ENCODE data around the gene EIF4E1B.

Gene EIF4E1B

DNA sequence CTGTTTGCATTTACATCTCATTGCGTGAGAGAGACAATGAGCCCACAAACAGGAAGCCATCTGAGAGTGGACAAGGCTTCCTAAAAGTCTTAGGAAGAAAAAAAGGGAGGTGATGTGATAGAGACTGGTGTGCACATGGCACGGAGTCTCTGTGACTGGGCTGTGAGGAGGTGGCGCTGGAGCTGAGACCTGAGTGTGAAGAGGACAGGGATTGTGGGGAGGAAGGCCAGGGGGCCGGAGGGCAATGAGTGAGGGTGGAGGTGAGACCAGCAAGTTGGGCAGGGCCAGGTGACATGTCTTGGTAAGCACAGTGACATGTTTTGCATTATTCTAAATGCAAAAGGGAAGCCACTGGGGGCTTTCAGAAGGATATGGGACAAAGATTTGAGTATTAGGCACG, 61.9 kb downstream of the EIF4E1B start:
- no peak for ATAC-seq
- TF ChIP-seq TOX (CRISPR knock-in tag; IDR thresholded peaks at IDR 0.05; ENCODE audit: borderline replicate concordance): no peak
- TF ChIP-seq TCF4 (CRISPR knock-in tag; IDR thresholded peaks at IDR 0.05; ENCODE audit: borderline replicate concordance): no peak
- no peak for TF ChIP-seq SNAI2 (CRISPR knock-in tag; IDR thresholded peaks at IDR 0.05)
- no peak for TF ChIP-seq CREB5 (CRISPR knock-in tag; IDR thresholded peaks at IDR 0.05; ENCODE audit: low read depth)
- TF ChIP-seq ARNTL (CRISPR knock-in tag; IDR thresholded peaks at IDR 0.05; ENCODE audit: borderline replicate concordance, low read depth): no peak
- no peak for TF ChIP-seq ZNF70 (CRISPR knock-in tag; IDR thresholded peaks at IDR 0.05)
- TF ChIP-seq, protein P1, sequence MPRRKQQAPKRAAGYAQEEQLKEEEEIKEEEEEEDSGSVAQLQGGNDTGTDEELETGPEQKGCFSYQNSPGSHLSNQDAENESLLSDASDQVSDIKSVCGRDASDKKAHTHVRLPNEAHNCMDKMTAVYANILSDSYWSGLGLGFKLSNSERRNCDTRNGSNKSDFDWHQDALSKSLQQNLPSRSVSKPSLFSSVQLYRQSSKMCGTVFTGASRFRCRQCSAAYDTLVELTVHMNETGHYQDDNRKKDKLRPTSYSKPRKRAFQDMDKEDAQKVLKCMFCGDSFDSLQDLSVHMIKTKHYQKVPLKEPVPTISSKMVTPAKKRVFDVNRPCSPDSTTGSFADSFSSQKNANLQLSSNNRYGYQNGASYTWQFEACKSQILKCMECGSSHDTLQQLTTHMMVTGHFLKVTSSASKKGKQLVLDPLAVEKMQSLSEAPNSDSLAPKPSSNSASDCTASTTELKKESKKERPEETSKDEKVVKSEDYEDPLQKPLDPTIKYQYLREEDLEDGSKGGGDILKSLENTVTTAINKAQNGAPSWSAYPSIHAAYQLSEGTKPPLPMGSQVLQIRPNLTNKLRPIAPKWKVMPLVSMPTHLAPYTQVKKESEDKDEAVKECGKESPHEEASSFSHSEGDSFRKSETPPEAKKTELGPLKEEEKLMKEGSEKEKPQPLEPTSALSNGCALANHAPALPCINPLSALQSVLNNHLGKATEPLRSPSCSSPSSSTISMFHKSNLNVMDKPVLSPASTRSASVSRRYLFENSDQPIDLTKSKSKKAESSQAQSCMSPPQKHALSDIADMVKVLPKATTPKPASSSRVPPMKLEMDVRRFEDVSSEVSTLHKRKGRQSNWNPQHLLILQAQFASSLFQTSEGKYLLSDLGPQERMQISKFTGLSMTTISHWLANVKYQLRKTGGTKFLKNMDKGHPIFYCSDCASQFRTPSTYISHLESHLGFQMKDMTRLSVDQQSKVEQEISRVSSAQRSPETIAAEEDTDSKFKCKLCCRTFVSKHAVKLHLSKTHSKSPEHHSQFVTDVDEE (CRISPR knock-in tag; IDR thresholded peaks at IDR 0.05): no peak
- no peak for TF ChIP-seq CSDC2 (CRISPR knock-in tag; IDR thresholded peaks at IDR 0.05)
- TF ChIP-seq ISL1 (CRISPR knock-in tag; IDR thresholded peaks at IDR 0.05): no peak
- TF ChIP-seq ESRRG (CRISPR knock-in tag; IDR thresholded peaks at IDR 0.05): no peak
- TF ChIP-seq OSR1 (CRISPR knock-in tag; IDR thresholded peaks at IDR 0.05): no peak
- TF ChIP-seq ZFP3 (CRISPR knock-in tag; IDR thresholded peaks at IDR 0.05): no peak
- TF ChIP-seq CSRNP3 (CRISPR knock-in tag; IDR thresholded peaks at IDR 0.05): no peak
- no peak for TF ChIP-seq ZNF8 (CRISPR knock-in tag; IDR thresholded peaks at IDR 0.05)

DNA sequence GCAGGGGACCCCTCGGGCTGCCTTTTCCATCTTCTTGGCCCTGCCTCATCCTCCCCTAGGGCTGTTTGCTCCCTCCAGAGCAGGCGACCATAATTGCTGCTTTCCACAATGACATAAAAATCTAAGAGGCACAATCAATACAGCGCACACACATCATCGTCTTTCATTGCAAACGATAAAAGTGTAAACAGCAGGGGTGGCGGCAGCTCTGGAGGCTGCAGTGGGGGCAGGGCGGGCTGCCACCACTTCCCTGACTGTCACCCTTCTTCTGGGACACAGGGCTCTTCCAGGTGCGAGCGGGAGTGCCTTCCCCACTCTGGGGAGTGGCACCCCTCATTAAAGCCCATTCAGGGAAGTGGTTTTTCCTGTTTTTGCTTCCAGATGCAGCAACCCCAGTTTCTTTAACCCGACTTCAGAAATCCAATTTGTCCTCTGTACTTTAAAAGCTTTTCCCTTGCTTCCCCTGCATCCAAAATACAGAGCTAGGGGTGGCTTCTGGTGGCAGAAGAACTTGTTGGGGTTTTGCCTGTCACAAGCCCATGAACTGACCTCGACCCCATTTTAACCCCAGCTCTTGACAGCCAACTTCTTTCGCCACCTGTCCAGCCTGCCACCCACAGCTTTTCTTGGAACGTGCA, 62.5 kb downstream of the EIF4E1B start:
- TF ChIP-seq, protein P2, sequence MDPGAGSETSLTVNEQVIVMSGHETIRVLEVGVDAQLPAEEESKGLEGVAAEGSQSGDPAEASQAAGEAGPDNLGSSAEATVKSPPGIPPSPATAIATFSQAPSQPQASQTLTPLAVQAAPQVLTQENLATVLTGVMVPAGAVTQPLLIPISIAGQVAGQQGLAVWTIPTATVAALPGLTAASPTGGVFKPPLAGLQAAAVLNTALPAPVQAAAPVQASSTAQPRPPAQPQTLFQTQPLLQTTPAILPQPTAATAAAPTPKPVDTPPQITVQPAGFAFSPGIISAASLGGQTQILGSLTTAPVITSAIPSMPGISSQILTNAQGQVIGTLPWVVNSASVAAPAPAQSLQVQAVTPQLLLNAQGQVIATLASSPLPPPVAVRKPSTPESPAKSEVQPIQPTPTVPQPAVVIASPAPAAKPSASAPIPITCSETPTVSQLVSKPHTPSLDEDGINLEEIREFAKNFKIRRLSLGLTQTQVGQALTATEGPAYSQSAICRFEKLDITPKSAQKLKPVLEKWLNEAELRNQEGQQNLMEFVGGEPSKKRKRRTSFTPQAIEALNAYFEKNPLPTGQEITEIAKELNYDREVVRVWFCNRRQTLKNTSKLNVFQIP (CRISPR knock-in tag; IDR thresholded peaks at IDR 0.05; ENCODE audit: borderline replicate concordance, low read depth): no peak
- TF ChIP-seq ARNTL (CRISPR knock-in tag; IDR thresholded peaks at IDR 0.05; ENCODE audit: borderline replicate concordance, low read depth): no peak
- no peak for TF ChIP-seq ZFP3 (CRISPR knock-in tag; IDR thresholded peaks at IDR 0.05)
- no peak for TF ChIP-seq ZNF565 (CRISPR knock-in tag; conservative IDR thresholded peaks at IDR 0.05; ENCODE audit: low read depth)
- no peak for TF ChIP-seq TCF4 (CRISPR knock-in tag; IDR thresholded peaks at IDR 0.05; ENCODE audit: borderline replicate concordance)
- TF ChIP-seq BACH2 (CRISPR knock-in tag; IDR thresholded peaks at IDR 0.05; ENCODE audit: borderline replicate concordance): no peak
- no peak for TF ChIP-seq OSR1 (CRISPR knock-in tag; IDR thresholded peaks at IDR 0.05)
- TF ChIP-seq ZC3H10 (CRISPR knock-in tag; IDR thresholded peaks at IDR 0.05): no peak
- TF ChIP-seq ZNF8 (CRISPR knock-in tag; IDR thresholded peaks at IDR 0.05): no peak
- no peak for TF ChIP-seq RARB (CRISPR knock-in tag; IDR thresholded peaks at IDR 0.05)
- TF ChIP-seq GLIS3 (CRISPR knock-in tag; IDR thresholded peaks at IDR 0.05): no peak
- no peak for TF ChIP-seq CREB5 (CRISPR knock-in tag; IDR thresholded peaks at IDR 0.05; ENCODE audit: low read depth)
- ATAC-seq: no peak

DNA sequence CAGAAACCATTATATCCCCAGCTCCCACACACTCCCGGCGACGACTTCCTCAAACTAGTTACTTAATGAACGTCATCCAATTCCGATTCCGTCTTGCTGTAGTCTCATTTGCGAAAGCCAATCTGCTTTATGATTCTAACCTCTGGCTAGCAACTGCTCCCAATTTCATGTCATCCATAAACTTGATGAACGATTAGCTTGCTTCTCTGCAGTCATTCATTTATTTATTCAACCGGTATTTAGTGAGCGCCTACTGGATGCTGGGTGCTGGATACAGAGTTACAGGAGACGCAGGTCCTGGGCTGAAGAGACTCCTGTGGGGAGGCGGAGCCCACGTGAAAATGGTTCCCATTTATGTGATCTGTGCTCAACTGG, 63.0 kb downstream of the EIF4E1B start:
- no peak for ATAC-seq
- no peak for TF ChIP-seq TCF4 (CRISPR knock-in tag; IDR thresholded peaks at IDR 0.05; ENCODE audit: borderline replicate concordance)
- TF ChIP-seq, protein P1 (CRISPR knock-in tag; IDR thresholded peaks at IDR 0.05): no peak
- no peak for TF ChIP-seq ISL1 (CRISPR knock-in tag; IDR thresholded peaks at IDR 0.05)
- no peak for TF ChIP-seq ZNF70 (CRISPR knock-in tag; IDR thresholded peaks at IDR 0.05)
- TF ChIP-seq, protein P3, sequence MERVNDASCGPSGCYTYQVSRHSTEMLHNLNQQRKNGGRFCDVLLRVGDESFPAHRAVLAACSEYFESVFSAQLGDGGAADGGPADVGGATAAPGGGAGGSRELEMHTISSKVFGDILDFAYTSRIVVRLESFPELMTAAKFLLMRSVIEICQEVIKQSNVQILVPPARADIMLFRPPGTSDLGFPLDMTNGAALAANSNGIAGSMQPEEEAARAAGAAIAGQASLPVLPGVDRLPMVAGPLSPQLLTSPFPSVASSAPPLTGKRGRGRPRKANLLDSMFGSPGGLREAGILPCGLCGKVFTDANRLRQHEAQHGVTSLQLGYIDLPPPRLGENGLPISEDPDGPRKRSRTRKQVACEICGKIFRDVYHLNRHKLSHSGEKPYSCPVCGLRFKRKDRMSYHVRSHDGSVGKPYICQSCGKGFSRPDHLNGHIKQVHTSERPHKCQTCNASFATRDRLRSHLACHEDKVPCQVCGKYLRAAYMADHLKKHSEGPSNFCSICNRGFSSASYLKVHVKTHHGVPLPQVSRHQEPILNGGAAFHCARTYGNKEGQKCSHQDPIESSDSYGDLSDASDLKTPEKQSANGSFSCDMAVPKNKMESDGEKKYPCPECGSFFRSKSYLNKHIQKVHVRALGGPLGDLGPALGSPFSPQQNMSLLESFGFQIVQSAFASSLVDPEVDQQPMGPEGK (CRISPR knock-in tag; IDR thresholded peaks at IDR 0.05; ENCODE audit: borderline replicate concordance): no peak
- TF ChIP-seq ESRRG (CRISPR knock-in tag; IDR thresholded peaks at IDR 0.05): no peak
- TF ChIP-seq BACH2 (CRISPR knock-in tag; IDR thresholded peaks at IDR 0.05; ENCODE audit: borderline replicate concordance): no peak
- no peak for TF ChIP-seq ZNF8 (CRISPR knock-in tag; IDR thresholded peaks at IDR 0.05)
- no peak for TF ChIP-seq ZNF565 (CRISPR knock-in tag; conservative IDR thresholded peaks at IDR 0.05; ENCODE audit: low read depth)
- TF ChIP-seq TOX (CRISPR knock-in tag; IDR thresholded peaks at IDR 0.05; ENCODE audit: borderline replicate concordance): no peak
- TF ChIP-seq ARNTL (CRISPR knock-in tag; IDR thresholded peaks at IDR 0.05; ENCODE audit: borderline replicate concordance, low read depth): no peak
- TF ChIP-seq ZC3H10 (CRISPR knock-in tag; IDR thresholded peaks at IDR 0.05): no peak
